Lower leg skin (tissue), 4 donors: Measurements from ENCODE around the gene METAP1. TPM values are rescaled to one million over a fixed set of nuclear protein-coding genes. Genes with fewer than 3 reads are reported as not detected.

Experiments
- DNase-seq, 2 donors: peaks; one replicate each; pipeline ENCODE4 v3.0.0-alpha.2; 2019; ENCODE audit warnings: low spot score in 2 of 2
- H3K4me3 ChIP-seq: fragments of 200-600 bp; sonication (generic); 2 replicates; pipeline ENCODE4 v1.5.1; 2017; ENCODE audit warnings: mild to moderate bottlenecking, low read depth; ENCODE audit not compliant: poor library complexity, severe bottlenecking
- CTCF ChIP-seq, 3 donors: fragments of 450-650 bp; IDR thresholded peaks; one replicate each; pipeline ENCODE4 v1.5.1; 2016; ENCODE audit warnings: antibody characterized with exemption in 3 of 3, mild to moderate bottlenecking in 3 of 3, moderate library complexity in 2 of 3
- POLR2A ChIP-seq, 2 donors: fragments of 450-650 bp; IDR thresholded peaks; one replicate each; pipeline ENCODE4 v1.6.1; 2016 to 2017; ENCODE audit warnings: antibody characterized with exemption in 2 of 2, mild to moderate bottlenecking in 1 of 2, moderate library complexity in 1 of 2
- WGBS, 2 donors: methylation state at CpG; one replicate each; pipeline ENCODE4 v1.1.5; 2018; 5-methylcytosine and 5-hydroxymethylcytosine counted together
- intact Hi-C: fragments of 100-400 bp; cut with DNase I; formaldehyde crosslinking; loops from one replicate; pipeline ENCODE4 v1.15.0; 2023; ENCODE audit warnings: low total_unique reads
- total RNA-seq, 4 donors: library from RNA; depleted of rRNA; stranded (reverse); fragments of >200 nt; gene quantifications; one replicate each; pipeline ENCODE4 v1.1.0, GENCODE V29; 2016

The METAP1 gene
- total RNA-seq, 4 donors from 2014 or later: 35.0 to 58.4 (median 39.8) TPM

GRCh38 chr4:99028187-99028586 is 32.7 kb downstream of the METAP1 start:
- TF ChIP-seq CTCF (IDR thresholded peaks at IDR 0.05) (no peak), POLR2A (IDR thresholded peaks at IDR 0.05) (no peak)

GRCh38 chr4:99029018-99029735 is 33.7 kb downstream of the METAP1 start:
- no peak for TF ChIP-seq CTCF (IDR thresholded peaks at IDR 0.05)
- TF ChIP-seq POLR2A (IDR thresholded peaks at IDR 0.05): no peak
- 0 to 53% methylated on average over 1 of the region's 1 CpG for WGBS, 2 donors

More at GRCh38 chr4:99028187-99028586, 32.7 kb downstream of the METAP1 start:
- no peak overlapping the region for H3K4me3 ChIP-seq
- DNase-seq: no peak
- intact Hi-C loops: no loop called here

GRCh38 chr4:99029852-99030251 is 34.3 kb downstream of the METAP1 start:
- no peak for DNase-seq
- 83 to 85% methylated on average over 3 of the region's 3 CpGs for WGBS, 2 donors
- TF ChIP-seq POLR2A (IDR thresholded peaks at IDR 0.05) (no peak), CTCF (IDR thresholded peaks at IDR 0.05) (no peak)
- intact Hi-C loops: no loop called here
- no peak overlapping the region for H3K4me3 ChIP-seq

More at GRCh38 chr4:99029018-99029735, 33.7 kb downstream of the METAP1 start:
- H3K4me3 ChIP-seq: no peak overlapping the region
- intact Hi-C loops: no loop called here
- DNase-seq: no peak

GRCh38 chr4:99033956-99034355 is 38.4 kb downstream of the METAP1 start:
- TF ChIP-seq POLR2A (IDR thresholded peaks at IDR 0.05) (no peak), CTCF (IDR thresholded peaks at IDR 0.05) (no peak)
- intact Hi-C loops: no loop called here
- no peak overlapping the region for H3K4me3 ChIP-seq
- DNase-seq: no peak
- 95 to 97% methylated on average over 4 of the region's 4 CpGs for WGBS, 2 donors

- WGBS, 2 donors: 96 to 97% methylated on average over 1 of the region's 1 CpG
- DNase-seq: no peak
- intact Hi-C loops: no loop called here
- no peak for TF ChIP-seq CTCF (IDR thresholded peaks at IDR 0.05)
- TF ChIP-seq POLR2A (IDR thresholded peaks at IDR 0.05): no peak
- no peak overlapping the region for H3K4me3 ChIP-seq
These were observed 42.7 kb downstream of the METAP1 start for GRCh38 chr4:99038213-99038612.

GRCh38 chr4:99043346-99043745 is 47.8 kb downstream of the METAP1 start:
- no peak overlapping the region for H3K4me3 ChIP-seq
- intact Hi-C loops: no loop called here
- 60 to 79% methylated on average over 2 of the region's 2 CpGs for WGBS, 2 donors
- no peak for DNase-seq
- TF ChIP-seq POLR2A (IDR thresholded peaks at IDR 0.05) (no peak), CTCF (IDR thresholded peaks at IDR 0.05) (no peak)
